SK-N-SH (cell line): Measurements from ENCODE around the gene FRRS1L.

Experiments
- CHD2 ChIP-seq: fragments of 150-350 bp; IDR thresholded peaks from 2 replicates; pipeline ENCODE4 v1.6.1; 2018; ENCODE audit warnings: low read length; ENCODE audit not compliant: partially characterized antibody
- CTCF ChIP-seq: fragments of 200-600 bp; sonication (generic); IDR thresholded peaks from 2 replicates; pipeline ENCODE4 v1.6.1; 2017; ENCODE audit warnings: antibody characterized with exemption, mild to moderate bottlenecking, moderate library complexity
- FOSL2 ChIP-seq: IDR thresholded peaks from 2 replicates; pipeline ENCODE4 v1.4.0; 2012; ENCODE audit warnings: low read depth, mild to moderate bottlenecking, moderate library complexity, borderline replicate concordance
- JUND ChIP-seq: IDR thresholded peaks from 2 replicates; pipeline ENCODE4 v1.4.0; 2012
- MEF2A ChIP-seq: IDR thresholded peaks from 2 replicates; pipeline ENCODE4 v1.4.0; 2012; ENCODE audit warnings: low read depth, borderline replicate concordance
- NRF1 ChIP-seq: IDR thresholded peaks from 2 replicates; pipeline ENCODE4 v1.6.1; 2012; ENCODE audit warnings: low read depth, mild to moderate bottlenecking, low read length
- RAD21 ChIP-seq: IDR thresholded peaks from 2 replicates; pipeline ENCODE4 v1.6.1; 2012; ENCODE audit warnings: mild to moderate bottlenecking, low read length
- RXRA ChIP-seq: IDR thresholded peaks from 2 replicates; pipeline ENCODE4 v1.4.0; 2012; ENCODE audit warnings: low read depth, mild to moderate bottlenecking, borderline replicate concordance
- SIN3A ChIP-seq: IDR thresholded peaks from 2 replicates; pipeline ENCODE4 v1.6.1; 2012; ENCODE audit warnings: low read depth, mild to moderate bottlenecking, low read length, moderate library complexity, borderline replicate concordance
- TAF1 ChIP-seq: IDR thresholded peaks from 2 replicates; pipeline ENCODE4 v1.6.1; 2012; ENCODE audit warnings: low read depth, mild to moderate bottlenecking, low read length, moderate library complexity, borderline replicate concordance
- TEAD4 ChIP-seq: IDR thresholded peaks from 2 replicates; pipeline ENCODE4 v1.4.0; 2012; ENCODE audit warnings: mild to moderate bottlenecking, borderline replicate concordance; ENCODE audit not compliant: insufficient read depth
- USF2 ChIP-seq: fragments of 150-350 bp; IDR thresholded peaks from 2 replicates; pipeline ENCODE4 v1.6.1; 2017; ENCODE audit warnings: antibody characterized with exemption, low read length, low read depth, borderline replicate concordance
- YY1 ChIP-seq: IDR thresholded peaks from 2 replicates; pipeline ENCODE4 v1.4.0; 2012; ENCODE audit warnings: low read depth, mild to moderate bottlenecking

GRCh38 chr9:109167716-109168115, 667 bp upstream of the FRRS1L start:
- no peak for TF ChIP-seq CTCF
- no peak for TF ChIP-seq JUND
- TF ChIP-seq FOSL2 = no peak
- no peak for TF ChIP-seq SIN3A
- no peak for TF ChIP-seq YY1
- no peak for TF ChIP-seq CHD2
- TF ChIP-seq MEF2A = no peak
- TF ChIP-seq RXRA = no peak
- TF ChIP-seq TAF1 = no peak
- TF ChIP-seq TEAD4 = no peak
- TF ChIP-seq NRF1 = no peak
- TF ChIP-seq RAD21 = no peak
- TF ChIP-seq USF2 = no peak
